Activated CD4-positive, alpha-beta T cell treated with anti-CD3 and anti-CD28 coated beads, Interleukin-2, amount 50 U/mL, for 48 hours (primary cell): ENCODE measurements around the gene CABLES2.

ENCODE experiments used
- DNase-seq, 2 experiments: peaks; one replicate each; pipeline ENCODE4 v3.0.0-alpha.2; 2020

CABLES2 gene

GRCh38 chr20:62358171-62359042 is 48.7 kb downstream of the CABLES2 start:
- DNase-seq = no peak

GRCh38 chr20:62357681-62358080 is 49.4 kb downstream of the CABLES2 start:
- no peak for DNase-seq

GRCh38 chr20:62357187-62357667 is 49.9 kb downstream of the CABLES2 start:
- no peak for DNase-seq

GRCh38 chr20:62356589-62357186 is 50.4 kb downstream of the CABLES2 start:
- no peak for DNase-seq

GRCh38 chr20:62355878-62356588 is 51.1 kb downstream of the CABLES2 start:
- DNase-seq = no peak

- DNase-seq = no peak
Observed at GRCh38 chr20:62355516-62355877, 51.6 kb downstream of the CABLES2 start.

- DNase-seq = no peak
Observed at GRCh38 chr20:62354811-62355341, 52.2 kb downstream of the CABLES2 start.

GRCh38 chr20:62354031-62354808 is 52.9 kb downstream of the CABLES2 start:
- no peak for DNase-seq

- no peak for DNase-seq
Observed at GRCh38 chr20:62353289-62354030, 53.6 kb downstream of the CABLES2 start.

- no peak for DNase-seq
Observed at GRCh38 chr20:62352402-62353288, 54.4 kb downstream of the CABLES2 start.

- no peak for DNase-seq
Observed at GRCh38 chr20:62351469-62352401, 55.4 kb downstream of the CABLES2 start.

GRCh38 chr20:62350629-62351422 is 56.3 kb downstream of the CABLES2 start:
- no peak for DNase-seq

- no peak for DNase-seq
Observed at GRCh38 chr20:62350098-62350628, 56.9 kb downstream of the CABLES2 start.

- no peak for DNase-seq
Observed at GRCh38 chr20:62349556-62350097, 57.5 kb downstream of the CABLES2 start.

- DNase-seq = no peak
Observed at GRCh38 chr20:62348604-62349003, 58.5 kb downstream of the CABLES2 start.

GRCh38 chr20:62347445-62347844 is 59.6 kb downstream of the CABLES2 start:
- DNase-seq = no peak

GRCh38 chr20:62347151-62347404 is 60.0 kb downstream of the CABLES2 start:
- no peak for DNase-seq

- no peak for DNase-seq
Observed at GRCh38 chr20:62346398-62347150, 60.5 kb downstream of the CABLES2 start.
